ENCODE results near the gene GPS2.

GPS2 gene

GRCh38 chr17:7315570-7316235, 543 bp upstream of the GPS2 start:
- no peak for DNase-seq

GRCh38 chr17:7313890-7314718, 1.1 kb downstream of the GPS2 start:
- DNase-seq = no peak

- DNase-seq = no peak
These were observed 1.9 kb downstream of the GPS2 start for GRCh38 chr17:7313088-7313889.

- DNase-seq = no peak
These were observed 2.6 kb downstream of the GPS2 start for GRCh38 chr17:7312432-7313087.

- DNase-seq = no peak
These were observed 4.0 kb downstream of the GPS2 start for GRCh38 chr17:7311110-7311705.

GRCh38 chr17:7309628-7310027, 5.5 kb downstream of the GPS2 start:
- no peak for DNase-seq

GRCh38 chr17:7308625-7309433, 6.3 kb downstream of the GPS2 start:
- peak; percentile 60 for DNase-seq

GRCh38 chr17:7307686-7308624, 7.2 kb downstream of the GPS2 start:
- DNase-seq = no peak

- peak; percentile 92 for DNase-seq
These were observed 8.1 kb downstream of the GPS2 start, which contains the start of gene EIF5A for GRCh38 chr17:7306911-7307685. Gene EIF5A (plus strand): TSS chr17:7307628. CDS start chr17:7309636, 2,008 bp downstream.

- no peak for DNase-seq
These were observed 11.0 kb downstream of the GPS2 start for GRCh38 chr17:7304179-7304578.

- peak; percentile 89 for DNase-seq
These were observed 18.8 kb downstream of the GPS2 start for GRCh38 chr17:7296189-7296861.

GRCh38 chr17:7295230-7296180, 19.7 kb downstream of the GPS2 start:
- peak; percentile 6 for DNase-seq

GRCh38 chr17:7294614-7295153, 20.5 kb downstream of the GPS2 start, which contains the start of gene YBX2:
Gene YBX2 (minus strand): TSS chr17:7294639. CDS start chr17:7294500, 139 bp downstream.
- peak; percentile 73 for DNase-seq

GRCh38 chr17:7293816-7294613, 21.1 kb downstream of the GPS2 start:
- peak; percentile 17 for DNase-seq

- peak; percentile 20 for DNase-seq
These were observed 22.0 kb downstream of the GPS2 start for GRCh38 chr17:7293159-7293558.

- DNase-seq = peak; percentile 25
These were observed 22.4 kb downstream of the GPS2 start for GRCh38 chr17:7292729-7293128.
